AG09309 (cell line): Measurements from ENCODE around the gene GPC2.
A peak's percentile ranks its signal among the peaks of the same experiment; 100 is the strongest.

ENCODE experiments used
- DNase-seq: peaks from one replicate; pipeline ENCODE4 v3.0.0-alpha.2; 2010; ENCODE audit warnings: low read depth
- H3K4me3 ChIP-seq: 2 replicates; pipeline ENCODE4 v1.5.1; 2011; ENCODE audit warnings: mild to moderate bottlenecking, low read depth, low read length, moderate library complexity; ENCODE audit not compliant: control insufficient read depth
- TF ChIP-seq, protein P1 (sequence below): IDR thresholded peaks from 2 replicates; pipeline ENCODE4 v1.5.1; 2011; ENCODE audit warnings: mild to moderate bottlenecking, low read depth, low read length, inconsistent platforms; ENCODE audit not compliant: insufficient read depth, control insufficient read depth; ENCODE audit errors: missing control alignments

GPC2 gene

DNA sequence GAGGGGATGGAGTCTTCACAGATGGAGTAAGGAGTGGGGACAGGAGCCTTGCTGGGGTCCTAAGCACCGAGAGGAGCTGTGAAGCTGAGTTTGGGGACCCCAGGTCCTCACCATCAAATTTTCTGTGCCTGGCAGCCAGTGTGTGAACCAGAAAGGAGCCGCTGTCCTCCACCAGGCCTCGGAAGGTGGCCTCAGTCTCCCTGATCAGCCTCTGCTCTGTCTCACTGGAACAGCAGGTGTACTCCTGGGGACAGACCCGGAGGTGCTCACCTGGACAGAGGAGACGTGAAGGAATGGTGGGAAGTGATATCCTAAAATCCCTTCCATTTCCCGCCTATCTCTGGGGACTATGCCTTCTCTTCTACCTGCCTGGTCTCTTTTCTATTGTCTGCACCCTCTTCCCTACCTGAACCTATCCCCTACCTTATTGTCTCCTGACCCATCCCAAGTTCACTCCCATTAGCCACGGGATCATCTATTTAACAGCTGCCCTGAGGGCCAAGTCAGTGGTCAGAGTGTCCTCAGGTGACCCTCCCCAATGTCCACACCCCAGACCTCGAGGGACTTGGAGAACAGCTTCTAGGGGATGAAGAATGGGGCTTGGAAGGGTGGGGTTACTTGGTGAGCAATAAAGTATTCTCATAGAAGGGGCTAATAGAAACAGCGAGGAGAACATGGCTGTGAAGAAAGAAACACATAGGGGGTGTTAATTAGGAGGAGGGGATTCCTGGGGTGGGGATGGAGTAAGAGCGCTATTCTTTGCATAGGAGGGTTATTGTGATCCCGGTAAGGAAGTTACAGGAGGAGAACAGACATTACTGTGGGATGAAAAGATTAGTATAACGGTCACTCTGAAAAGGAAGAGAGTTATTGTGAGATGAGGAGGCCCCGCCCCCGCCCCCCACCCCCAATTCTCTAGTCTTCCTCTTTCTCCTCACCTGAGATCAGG is 811 bp downstream of the GPC2 start:
- DNase-seq: no peak
- peak overlapping the region; percentile 78 for H3K4me3 ChIP-seq
- TF ChIP-seq, protein P1, sequence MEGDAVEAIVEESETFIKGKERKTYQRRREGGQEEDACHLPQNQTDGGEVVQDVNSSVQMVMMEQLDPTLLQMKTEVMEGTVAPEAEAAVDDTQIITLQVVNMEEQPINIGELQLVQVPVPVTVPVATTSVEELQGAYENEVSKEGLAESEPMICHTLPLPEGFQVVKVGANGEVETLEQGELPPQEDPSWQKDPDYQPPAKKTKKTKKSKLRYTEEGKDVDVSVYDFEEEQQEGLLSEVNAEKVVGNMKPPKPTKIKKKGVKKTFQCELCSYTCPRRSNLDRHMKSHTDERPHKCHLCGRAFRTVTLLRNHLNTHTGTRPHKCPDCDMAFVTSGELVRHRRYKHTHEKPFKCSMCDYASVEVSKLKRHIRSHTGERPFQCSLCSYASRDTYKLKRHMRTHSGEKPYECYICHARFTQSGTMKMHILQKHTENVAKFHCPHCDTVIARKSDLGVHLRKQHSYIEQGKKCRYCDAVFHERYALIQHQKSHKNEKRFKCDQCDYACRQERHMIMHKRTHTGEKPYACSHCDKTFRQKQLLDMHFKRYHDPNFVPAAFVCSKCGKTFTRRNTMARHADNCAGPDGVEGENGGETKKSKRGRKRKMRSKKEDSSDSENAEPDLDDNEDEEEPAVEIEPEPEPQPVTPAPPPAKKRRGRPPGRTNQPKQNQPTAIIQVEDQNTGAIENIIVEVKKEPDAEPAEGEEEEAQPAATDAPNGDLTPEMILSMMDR: no peak

- DNase-seq: no peak
- no peak overlapping the region for H3K4me3 ChIP-seq
- TF ChIP-seq, protein P1: no peak
Measured at GRCh38 chr7:100175296-100175935, 1.8 kb downstream of the GPC2 start.

GRCh38 chr7:100174582-100174981 is 2.6 kb downstream of the GPC2 start:
- TF ChIP-seq, protein P1: no peak
- no peak overlapping the region for H3K4me3 ChIP-seq
- DNase-seq: no peak

DNA sequence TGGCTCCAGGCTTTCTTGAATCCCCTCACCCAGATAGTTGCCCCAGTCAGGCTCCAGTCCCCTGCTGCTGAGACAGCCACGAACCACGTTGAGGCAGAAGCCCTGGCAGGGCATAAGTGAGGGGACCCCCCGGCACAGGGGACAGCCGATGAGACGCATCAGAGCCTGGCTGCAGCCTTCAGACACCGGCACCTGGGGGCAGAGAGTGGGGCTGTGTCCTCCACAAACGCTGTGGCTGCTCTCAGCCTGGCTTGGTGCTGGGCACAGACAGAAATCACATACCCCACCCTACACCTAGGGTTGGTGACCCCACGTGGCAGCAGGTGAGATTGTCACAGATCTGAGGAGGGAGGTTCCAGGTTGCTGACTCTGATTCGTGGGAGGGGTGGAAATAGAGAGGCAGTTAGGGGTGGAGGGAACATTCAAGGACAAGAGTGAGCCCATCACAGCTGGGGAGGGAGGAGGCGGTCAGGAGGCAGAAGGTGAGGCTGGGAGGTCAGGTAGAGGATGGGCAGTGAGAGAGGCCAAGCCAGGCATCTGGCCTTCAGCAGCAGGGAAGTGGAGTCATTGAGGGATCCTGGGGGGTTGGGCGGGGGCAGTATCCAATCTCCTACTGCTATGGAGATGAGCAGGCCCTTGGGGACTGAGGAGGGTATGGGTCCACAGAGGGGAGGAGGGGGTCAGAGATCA is 3.2 kb downstream of the GPC2 start:
- TF ChIP-seq, protein P1: no peak
- no peak overlapping the region for H3K4me3 ChIP-seq
- DNase-seq: no peak

DNA sequence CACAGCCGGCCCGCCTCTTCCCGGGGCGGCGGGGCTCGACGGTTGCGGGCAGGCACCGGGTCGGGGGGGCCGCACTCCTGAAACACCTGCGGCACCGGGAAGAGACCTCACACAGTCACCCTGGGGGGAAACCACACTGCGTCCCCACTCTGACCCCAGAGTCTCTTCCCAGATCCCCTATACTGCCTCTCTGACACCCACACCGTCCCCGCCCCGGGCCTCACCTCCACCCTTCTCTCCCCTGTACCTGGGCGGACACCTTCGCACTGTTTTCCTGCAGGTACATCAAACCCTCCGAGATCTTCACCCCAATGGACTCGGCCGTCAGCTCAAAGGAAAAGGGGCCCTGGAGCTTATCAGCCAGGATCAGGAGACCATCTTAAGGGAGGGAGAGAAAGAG is 5.3 kb downstream of the GPC2 start:
- TF ChIP-seq, protein P1: no peak
- no peak for DNase-seq

GRCh38 chr7:100171087-100171681 is 6.0 kb downstream of the GPC2 start:
- H3K4me3 ChIP-seq: no peak overlapping the region
- TF ChIP-seq, protein P1: no peak
- DNase-seq: no peak

More for the DNA sequence above, 5.3 kb downstream of the GPC2 start:
- no peak overlapping the region for H3K4me3 ChIP-seq
